GM10266 (cell line): ENCODE data around the gene SARDH.

ENCODE experiments used
- DNase-seq: peaks from one replicate; pipeline ENCODE4 v3.0.0; 2012; ENCODE audit errors: extremely low spot score
- TF ChIP-seq, protein P1 (sequence below): IDR thresholded peaks from 2 replicates; pipeline ENCODE4 v1.5.1; 2012; ENCODE audit warnings: mild to moderate bottlenecking, low read depth; ENCODE audit not compliant: control insufficient read depth, insufficient read depth; ENCODE audit errors: missing control alignments

SARDH gene

DNA sequence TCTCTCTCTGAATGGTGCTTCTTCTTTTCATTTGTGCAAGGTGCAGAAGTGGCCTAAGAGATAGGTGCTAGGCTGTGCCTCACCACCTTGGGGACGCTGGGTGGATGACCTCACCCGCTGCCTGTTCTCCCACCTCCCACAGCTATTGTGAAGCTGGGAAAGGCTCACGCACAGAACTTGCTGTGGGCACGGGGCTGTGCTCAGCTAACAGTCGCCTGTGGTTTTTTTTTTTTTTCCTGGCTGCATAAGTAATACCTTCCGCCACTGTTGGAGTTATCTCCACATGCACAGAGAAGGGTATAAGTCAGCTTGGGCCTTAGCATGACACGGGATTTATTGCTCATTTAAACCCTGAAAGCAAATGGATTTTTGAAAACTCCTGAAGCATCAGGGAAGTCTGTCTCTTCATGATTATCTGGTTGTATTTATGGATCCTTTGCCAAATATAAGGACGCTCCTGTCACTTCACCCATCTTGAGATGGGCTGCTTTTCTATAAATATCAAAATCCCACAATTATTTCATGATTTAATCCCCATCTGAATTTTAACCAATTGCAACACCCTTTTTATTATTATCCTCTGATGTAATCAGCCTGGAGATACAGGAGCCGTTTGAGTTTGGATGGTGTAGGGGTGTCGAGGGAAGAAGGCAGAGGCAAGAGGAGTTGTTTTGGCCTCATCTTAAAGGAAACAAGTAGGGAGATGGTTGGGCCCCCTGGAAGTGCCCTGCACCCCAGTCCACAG is 93.0 kb downstream of the SARDH start:
- DNase-seq = no peak
- TF ChIP-seq, protein P1, sequence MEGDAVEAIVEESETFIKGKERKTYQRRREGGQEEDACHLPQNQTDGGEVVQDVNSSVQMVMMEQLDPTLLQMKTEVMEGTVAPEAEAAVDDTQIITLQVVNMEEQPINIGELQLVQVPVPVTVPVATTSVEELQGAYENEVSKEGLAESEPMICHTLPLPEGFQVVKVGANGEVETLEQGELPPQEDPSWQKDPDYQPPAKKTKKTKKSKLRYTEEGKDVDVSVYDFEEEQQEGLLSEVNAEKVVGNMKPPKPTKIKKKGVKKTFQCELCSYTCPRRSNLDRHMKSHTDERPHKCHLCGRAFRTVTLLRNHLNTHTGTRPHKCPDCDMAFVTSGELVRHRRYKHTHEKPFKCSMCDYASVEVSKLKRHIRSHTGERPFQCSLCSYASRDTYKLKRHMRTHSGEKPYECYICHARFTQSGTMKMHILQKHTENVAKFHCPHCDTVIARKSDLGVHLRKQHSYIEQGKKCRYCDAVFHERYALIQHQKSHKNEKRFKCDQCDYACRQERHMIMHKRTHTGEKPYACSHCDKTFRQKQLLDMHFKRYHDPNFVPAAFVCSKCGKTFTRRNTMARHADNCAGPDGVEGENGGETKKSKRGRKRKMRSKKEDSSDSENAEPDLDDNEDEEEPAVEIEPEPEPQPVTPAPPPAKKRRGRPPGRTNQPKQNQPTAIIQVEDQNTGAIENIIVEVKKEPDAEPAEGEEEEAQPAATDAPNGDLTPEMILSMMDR = no peak

DNA sequence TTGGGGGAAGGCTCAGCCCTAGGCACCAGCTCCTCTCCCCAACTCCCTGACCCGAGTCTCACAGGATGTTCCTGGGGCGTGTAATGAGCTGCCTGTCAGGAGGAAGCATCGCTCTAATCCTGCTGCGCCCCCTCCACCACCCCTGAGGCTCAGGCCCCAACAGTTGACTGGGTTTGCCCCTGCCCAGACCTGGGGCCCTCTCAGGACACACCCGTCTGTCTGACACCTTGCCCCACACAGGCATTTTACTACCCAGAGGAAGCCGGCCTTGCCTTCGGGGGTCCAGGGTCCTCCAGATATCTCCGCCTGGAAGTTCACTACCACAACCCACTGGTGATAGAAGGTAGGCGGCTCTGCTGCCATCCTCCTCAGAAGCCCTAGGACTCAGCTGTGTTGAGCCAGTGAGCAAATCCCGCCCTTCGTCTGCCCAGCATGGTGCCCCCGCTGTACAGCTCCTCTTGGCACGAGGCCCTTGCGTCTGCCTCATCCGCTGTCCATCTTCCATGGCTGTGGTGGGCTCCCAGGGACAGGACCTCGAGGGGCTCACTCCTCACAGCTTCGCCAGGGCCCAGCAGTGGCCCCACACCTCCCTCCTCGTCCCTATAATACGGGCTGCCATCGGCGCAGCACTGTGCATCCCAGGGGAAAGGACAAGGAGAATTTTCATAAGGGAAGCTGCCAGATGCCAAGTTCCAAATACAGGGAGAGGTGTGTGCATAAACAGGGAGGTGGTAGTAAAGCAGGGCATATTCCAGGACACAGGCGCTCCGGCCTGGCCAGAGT is 94.0 kb downstream of the SARDH start:
- no peak for DNase-seq
- TF ChIP-seq, protein P1 = no peak

DNA sequence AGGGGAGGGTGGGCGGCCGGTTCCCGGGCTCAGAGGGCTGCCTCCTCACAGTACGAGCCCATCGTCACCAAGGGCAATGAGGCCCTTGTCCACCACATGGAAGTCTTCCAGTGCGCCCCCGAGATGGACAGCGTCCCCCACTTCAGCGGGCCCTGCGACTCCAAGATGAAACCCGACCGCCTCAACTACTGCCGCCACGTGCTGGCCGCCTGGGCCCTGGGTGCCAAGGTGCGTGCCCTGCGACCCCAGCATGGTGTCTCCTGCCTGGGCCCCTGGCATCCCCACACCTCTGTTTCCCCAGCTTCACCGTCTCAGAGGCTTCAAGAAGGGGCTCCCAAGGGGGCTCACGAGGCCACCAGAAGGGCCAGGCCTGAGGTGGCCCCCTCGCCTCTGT is 94.8 kb downstream of the SARDH start:
- TF ChIP-seq, protein P1 = no peak

DNA sequence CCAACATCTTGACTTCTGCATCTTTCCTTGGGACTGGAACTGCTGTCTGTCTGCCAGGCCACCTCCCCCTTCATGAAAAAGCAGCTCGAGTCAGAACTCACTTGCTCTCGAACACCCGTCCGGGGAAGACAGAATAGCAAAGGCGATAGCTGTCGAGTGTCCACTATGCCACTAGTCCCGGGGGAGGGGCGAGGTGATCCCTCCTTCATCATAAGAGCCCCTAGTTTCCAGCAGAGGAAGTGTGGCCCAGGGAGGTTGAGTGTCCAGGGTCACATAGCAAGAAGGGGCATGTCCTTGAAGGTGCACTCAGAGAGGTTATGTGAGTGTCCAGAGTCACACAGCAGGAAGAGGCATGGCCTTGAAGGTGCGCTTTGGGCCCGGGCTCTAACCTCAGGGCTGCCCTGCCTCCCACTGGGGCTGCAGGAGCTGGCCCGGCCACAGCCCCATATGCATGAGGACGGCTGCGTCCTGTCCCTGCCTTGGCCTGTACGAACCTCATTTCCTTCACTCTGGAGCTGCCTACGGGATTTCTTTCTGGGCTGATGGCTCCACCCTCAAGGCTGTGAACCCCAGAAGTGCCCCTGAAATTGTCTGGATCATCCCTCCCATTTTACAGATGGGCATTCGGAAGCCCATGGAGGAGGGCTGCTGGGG is 95.3 kb downstream of the SARDH start:
- TF ChIP-seq, protein P1 = no peak
- DNase-seq = no peak

More for the DNA sequence above, 94.8 kb downstream of the SARDH start:
- DNase-seq = no peak

DNA sequence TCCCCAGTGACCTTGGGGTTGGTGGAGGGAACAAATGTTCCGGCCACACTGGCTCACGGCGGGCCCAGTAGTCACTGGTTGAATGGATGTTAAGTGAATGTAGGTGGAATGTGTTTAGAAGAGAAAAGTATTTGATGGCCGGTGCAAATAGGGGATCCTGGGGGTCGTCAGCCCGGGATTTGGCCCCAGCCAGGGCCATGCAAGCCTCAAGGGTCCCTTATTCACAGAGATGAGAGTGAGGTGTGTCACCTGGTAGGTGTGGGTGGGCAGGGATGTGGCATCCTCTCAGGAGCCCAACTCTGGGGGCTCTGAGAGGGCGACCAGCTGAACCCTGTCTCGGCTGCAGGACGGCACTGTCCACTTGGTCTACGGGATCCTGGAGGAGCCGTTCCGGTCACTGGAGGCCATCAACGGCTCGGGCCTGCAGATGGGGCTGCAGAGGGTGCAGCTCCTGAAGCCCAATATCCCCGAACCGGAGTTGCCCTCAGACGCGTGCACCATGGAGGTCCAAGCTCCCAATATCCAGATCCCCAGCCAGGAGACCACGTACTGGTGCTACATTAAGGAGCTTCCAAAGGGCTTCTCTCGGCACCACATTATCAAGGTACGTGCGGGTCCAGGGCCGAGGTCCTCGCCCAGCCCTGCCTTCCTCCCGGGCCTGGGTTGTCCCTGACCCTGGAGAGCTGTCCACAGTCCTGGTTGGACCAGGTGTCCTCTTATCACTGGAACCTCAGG is 96.1 kb downstream of the SARDH start:
- TF ChIP-seq, protein P1 = no peak
- no peak for DNase-seq

DNA sequence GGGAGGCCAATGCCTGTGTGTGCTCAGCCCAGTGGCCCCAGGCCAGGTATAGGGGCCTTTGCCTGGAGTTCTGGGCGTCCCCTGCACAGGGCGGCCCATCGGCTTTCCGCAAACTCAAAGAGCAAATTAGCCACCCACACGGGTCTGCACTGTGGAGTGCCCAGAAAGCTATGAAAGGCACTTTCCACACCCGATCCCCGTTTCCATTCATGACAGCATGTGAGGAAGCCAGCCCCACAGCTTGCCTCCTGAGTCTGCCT is 96.8 kb downstream of the SARDH start:
- TF ChIP-seq, protein P1 = no peak
- DNase-seq = no peak
